ENCODE measurements around the gene PRSS57.
"Not testable (repeated sequence)": the region's sequence is repeated elsewhere in the genome, so short reads cannot be mapped to it uniquely, and the experiment has no call there.

Gene PRSS57

GRCh38 chr19:723247-723646 is 28.0 kb upstream of the PRSS57 start:
- DNase-seq (no peak), ATAC-seq (no peak)

GRCh38 chr19:722553-723101 is 27.4 kb upstream of the PRSS57 start:
- ATAC-seq (no peak), DNase-seq (no peak)

- no peak for ATAC-seq
- DNase-seq, result no peak
Measured at GRCh38 chr19:720345-721160, 25.3 kb upstream of the PRSS57 start.

DNA sequence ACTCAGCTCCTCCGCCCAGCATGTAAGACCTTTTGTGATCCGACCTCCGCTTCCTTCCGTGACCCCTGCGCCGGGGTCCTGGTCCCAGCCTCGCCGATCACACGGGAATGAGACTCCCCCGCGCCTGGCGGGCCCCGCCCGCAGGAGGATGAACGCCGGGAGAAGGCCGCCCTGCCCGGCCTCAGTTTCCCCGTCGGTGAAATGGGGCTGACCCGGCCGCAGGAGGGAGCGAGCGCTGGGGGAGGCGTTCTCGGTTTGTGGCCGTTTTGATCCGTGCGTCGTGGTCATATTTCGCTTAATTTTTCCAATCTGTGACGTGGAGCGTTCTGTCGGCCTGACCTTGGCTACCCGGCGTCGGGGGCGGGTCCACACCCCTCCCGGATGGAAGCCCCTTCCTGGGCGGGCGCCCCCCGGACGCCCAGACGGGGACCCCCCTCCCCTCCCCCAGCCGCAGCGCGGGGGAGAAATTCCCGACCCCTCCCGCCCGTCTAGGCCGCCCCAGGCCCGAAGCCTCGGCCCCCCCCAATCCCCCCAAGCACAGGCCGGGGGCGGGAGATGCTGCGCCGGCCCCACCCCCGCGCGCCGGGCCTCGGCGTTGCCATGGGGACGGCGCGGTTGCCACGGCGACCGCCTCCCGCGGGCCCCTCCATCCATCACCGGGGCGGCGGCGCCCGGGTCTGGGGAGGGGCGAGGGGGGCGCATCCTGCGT is 24.5 kb upstream of the PRSS57 start:
- DNase-seq (no peak), ATAC-seq (no peak)

- DNase-seq, result no peak
- ATAC-seq, result no peak
Measured at GRCh38 chr19:718991-719512, 23.8 kb upstream of the PRSS57 start.

DNA sequence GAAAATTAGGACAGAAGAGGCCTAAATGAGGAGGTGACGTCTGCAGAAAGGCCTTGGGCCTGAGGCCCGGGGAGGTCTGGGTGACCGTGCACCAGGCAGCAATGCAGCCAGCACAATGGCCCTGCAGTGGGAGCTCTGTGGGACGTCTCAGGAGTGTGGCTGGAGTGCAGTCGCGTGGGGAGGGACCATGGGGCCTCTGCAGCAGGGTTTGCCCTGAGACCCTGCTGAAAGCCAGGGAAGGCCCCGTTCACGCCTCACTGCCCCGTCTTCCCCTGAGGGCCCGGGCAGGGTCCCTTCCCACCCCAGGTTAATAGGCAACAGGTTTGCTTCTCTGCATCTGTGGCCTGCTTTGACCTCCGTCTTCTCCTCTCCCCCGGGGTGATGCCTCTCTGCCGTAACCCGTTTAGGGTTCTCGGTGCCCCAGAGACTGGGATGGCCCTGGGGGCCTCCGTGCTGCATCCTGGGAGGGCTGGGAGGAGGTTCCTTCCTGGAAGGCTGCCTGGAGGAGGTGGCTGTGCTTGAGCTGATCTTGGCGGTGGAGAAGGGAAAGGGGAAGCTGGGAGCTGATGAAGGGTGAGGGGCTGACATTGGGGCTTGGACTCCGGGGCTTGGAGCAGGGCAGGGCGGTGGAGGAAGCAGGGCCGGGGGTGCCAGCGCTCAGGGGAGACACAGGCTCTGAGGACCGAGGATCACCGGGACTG is 23.1 kb upstream of the PRSS57 start:
- ATAC-seq (no peak), DNase-seq (no peak)

GRCh38 chr19:715347-715746 is 20.1 kb upstream of the PRSS57 start:
- DNase-seq (no peak), ATAC-seq (no peak)

GRCh38 chr19:711254-711653 is 16.0 kb upstream of the PRSS57 start:
- no peak for ATAC-seq
- no peak for DNase-seq

DNA sequence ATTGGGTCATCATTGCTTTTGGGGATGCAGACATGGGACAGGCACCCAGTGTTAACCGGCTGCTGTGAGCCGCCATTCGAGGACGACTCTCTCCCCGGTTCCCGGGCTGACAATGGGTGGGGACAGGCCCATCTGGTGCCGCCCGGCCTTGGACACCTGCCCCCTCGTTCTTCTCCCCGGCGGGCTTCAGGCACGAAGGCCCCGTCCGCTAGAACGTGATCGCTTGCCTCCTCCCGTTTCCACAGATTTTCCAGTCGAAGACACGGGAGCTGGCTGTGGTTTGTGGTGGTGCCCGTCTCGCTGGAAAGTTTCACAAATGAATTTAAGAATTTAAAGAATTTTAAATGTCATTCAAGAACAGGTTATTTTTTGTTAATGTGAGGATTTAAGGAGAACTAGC is 15.5 kb upstream of the PRSS57 start:
- DNase-seq, result no peak
- no peak for ATAC-seq

GRCh38 chr19:709965-710571 is 14.8 kb upstream of the PRSS57 start:
- ATAC-seq (no peak), DNase-seq (no peak)

GRCh38 chr19:709196-709964 is 14.1 kb upstream of the PRSS57 start:
- DNase-seq (no peak), ATAC-seq (no peak)

DNA sequence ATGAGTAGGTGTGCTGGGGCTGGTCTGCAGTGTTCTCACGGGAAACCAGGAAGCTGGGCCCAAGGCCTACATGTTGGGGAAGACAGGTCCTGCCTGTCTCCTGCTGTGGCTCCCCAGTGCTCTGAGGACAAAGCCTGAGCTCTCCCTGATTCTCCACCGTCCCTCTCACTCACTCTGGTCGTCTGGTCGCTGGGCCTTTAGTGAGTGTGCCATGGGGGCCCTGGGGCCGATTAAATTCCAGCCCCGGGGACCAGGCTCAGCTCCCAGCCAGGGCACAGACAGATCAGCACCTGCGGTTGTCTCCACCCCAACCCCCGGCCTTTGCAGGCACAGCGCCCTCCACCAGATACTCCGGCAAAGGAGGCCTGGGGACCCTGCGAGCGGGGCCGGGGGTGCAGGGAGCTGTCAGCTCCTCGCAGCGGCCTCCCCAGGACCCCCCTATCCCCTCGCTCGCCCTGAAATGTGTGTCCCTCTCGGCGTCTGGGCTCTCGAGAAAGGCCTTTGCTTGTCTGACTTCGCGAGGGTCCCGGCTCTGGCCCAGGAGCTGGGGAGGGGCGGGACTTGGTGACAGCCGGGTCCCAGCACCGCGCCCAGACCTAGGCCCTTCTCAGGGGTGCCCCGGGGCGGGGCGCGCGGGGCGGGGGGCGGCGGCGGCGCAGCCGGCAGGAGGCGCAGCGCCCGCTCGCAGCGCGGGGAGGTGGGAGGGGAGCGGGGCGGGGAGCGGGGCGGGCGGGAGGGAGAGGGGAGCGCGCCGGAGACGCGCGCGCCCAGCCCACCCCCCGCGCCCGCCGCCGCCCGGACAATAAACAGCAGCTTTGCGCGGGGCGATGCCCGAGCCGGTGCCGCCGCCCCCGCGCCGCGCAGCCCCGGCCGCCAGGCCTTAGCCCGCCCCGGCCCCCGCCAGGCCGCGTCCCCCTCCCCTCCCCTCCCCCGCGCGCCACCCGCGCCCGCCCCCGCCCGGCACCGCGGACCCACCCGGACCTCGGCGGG is 13.2 kb upstream of the PRSS57 start, which contains the start of gene PALM:
PALM (plus strand) TSS at position 782 of the 990 bp plus-strand sequence. CDS start 212 bp downstream, outside the sequence.
- ATAC-seq, result no peak
- DNase-seq, result no peak

DNA sequence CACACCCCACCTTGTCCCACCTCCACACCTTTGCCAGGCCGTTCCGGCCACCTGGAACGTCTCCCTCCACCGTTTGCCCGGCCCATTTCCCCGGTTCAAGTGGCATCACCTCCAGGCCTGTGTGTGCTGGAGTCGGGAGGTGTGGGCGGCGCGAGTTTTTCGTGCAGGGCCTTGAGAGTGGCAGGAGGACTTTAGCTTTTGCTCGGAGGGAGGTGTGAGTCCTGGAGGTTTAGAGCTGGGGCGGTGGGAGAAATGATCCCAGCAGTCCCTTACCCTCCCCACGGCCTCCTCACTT is 9.1 kb upstream of the PRSS57 start:
- ATAC-seq (no peak), DNase-seq (no peak)

- DNase-seq (peak; percentile 76), ATAC-seq (peak; percentile 62)
Measured at GRCh38 chr19:703651-704446, 8.6 kb upstream of the PRSS57 start.

DNA sequence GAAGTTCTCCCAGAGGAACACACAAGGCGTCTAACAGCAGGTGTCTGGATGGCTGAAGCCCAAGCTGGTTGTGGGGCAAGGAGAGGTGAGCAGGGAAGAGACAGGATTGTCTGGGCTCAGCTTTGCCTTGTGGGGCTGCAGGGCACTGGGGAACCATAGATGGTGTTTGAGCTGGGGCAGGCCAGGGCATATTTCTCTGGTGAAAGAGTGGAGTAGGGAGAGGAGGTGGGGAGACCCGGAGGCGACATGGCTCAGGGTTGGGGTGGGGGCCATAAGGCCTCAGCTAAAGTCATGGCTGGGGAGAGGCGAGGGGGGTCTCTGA is 8.0 kb upstream of the PRSS57 start:
- DNase-seq (no peak), ATAC-seq (no peak)

GRCh38 chr19:702847-703246 is 7.6 kb upstream of the PRSS57 start:
- DNase-seq, ATAC-seq: not testable (repeated sequence)

DNA sequence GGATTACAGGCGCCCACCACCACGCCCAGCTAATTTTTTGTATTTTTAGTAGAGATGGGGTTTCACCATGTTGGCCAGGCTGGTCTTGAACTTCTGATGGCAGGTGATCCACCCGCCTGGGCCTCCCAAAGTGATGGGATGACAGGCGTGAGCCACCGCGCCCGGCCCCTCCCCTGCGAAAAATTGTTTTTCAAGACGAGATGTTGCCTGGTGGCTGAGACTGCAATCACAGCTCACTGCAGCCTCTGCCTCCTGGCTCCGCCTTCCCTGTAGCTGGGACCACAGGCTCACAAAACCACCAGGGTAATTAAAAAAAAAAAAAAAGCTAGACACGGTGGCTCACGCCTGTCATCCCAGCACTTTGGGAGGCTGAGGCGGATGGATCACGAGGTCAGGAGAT is 4.6 kb upstream of the PRSS57 start:
- DNase-seq, ATAC-seq: not testable (repeated sequence)

- not testable (repeated sequence) for ATAC-seq, DNase-seq
Measured at GRCh38 chr19:698529-698928, 3.3 kb upstream of the PRSS57 start.
